ENCODE results near the gene FKTN.

FKTN gene

DNA sequence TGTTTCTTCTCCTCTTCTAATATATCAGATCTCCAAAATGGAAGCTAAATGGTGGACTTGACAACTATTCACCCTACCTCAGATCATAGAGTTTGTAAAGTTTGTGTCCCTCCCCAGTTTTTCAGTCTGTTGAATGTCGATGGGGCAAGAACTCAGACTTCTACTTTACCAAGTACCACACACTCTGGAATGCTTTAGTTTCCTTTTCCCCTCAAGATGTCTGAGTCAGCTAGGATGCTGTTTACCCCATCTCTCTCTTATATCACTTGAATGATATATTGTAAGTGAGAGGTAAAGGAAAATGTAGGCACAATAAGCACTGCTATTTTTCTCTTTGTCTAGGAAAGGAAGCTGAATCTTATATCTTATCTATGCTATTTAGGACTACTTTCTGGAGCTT is 78.4 kb downstream of the FKTN start:
- TF ChIP-seq EZH2 (optimal IDR thresholded peaks at IDR 0.05; ENCODE audit: low read depth, low read length) (no peak), EZH2phosphoT487 (IDR thresholded peaks at IDR 0.05; ENCODE audit: low read length) (no peak)
- TF ChIP-seq, protein P1, sequence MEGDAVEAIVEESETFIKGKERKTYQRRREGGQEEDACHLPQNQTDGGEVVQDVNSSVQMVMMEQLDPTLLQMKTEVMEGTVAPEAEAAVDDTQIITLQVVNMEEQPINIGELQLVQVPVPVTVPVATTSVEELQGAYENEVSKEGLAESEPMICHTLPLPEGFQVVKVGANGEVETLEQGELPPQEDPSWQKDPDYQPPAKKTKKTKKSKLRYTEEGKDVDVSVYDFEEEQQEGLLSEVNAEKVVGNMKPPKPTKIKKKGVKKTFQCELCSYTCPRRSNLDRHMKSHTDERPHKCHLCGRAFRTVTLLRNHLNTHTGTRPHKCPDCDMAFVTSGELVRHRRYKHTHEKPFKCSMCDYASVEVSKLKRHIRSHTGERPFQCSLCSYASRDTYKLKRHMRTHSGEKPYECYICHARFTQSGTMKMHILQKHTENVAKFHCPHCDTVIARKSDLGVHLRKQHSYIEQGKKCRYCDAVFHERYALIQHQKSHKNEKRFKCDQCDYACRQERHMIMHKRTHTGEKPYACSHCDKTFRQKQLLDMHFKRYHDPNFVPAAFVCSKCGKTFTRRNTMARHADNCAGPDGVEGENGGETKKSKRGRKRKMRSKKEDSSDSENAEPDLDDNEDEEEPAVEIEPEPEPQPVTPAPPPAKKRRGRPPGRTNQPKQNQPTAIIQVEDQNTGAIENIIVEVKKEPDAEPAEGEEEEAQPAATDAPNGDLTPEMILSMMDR (IDR thresholded peaks at IDR 0.05; ENCODE audit: low read length): no peak
- DNase-seq: no peak
- no peak overlapping the region for H2AFZ ChIP-seq (ENCODE audit: low read length)

GRCh38 chr9:105637787-105638395 is 80.0 kb downstream of the FKTN start:
- H3K4me2 ChIP-seq (ENCODE audit: low read depth, low read length): no peak overlapping the region
- no peaks in the 10 kb centered on the region for H3K4me1 ChIP-seq (ENCODE audit: low read length)
- H2AFZ ChIP-seq (ENCODE audit: low read length): no peak overlapping the region
- H3K36me3 ChIP-seq (replicated peaks; ENCODE audit: insufficient read depth, low read length): no peaks in the 10 kb centered on the region
- DNase-seq: peak; percentile 10
- H3F3A ChIP-seq (ENCODE audit: insufficient read depth, low read length): no peaks in the 10 kb centered on the region
- no peaks in the 10 kb centered on the region for H3K79me2 ChIP-seq (ENCODE audit: low read length)
- H3K9ac ChIP-seq (ENCODE audit: low read length): no peak overlapping the region
- no peak overlapping the region for H3K4me3 ChIP-seq (ENCODE audit: low read length)
- TF ChIP-seq, protein P1 (IDR thresholded peaks at IDR 0.05; ENCODE audit: low read length): peak; percentile 47
- TF ChIP-seq EZH2phosphoT487 (IDR thresholded peaks at IDR 0.05; ENCODE audit: low read length): no peak
- H3K27me3 ChIP-seq (replicated peaks; ENCODE audit: insufficient read depth, low read length): no peaks in the 10 kb centered on the region
- no peak overlapping the region for H3K27ac ChIP-seq (ENCODE audit: low read length)
- H3K9me3 ChIP-seq (replicated peaks; ENCODE audit: insufficient read depth, low read length): no peaks in the 10 kb centered on the region
- no peaks in the 10 kb centered on the region for H3K9me2 ChIP-seq (replicated peaks; ENCODE audit: insufficient read depth, low read length)
- no peaks in the 10 kb centered on the region for H4K20me1 ChIP-seq (ENCODE audit: insufficient read depth, low read length)

More for the DNA sequence above, 78.4 kb downstream of the FKTN start:
- Histone ChIP-seq H3K4me2 (ENCODE audit: low read depth, low read length) (no peak overlapping the region), H3K9ac (ENCODE audit: low read length) (no peak overlapping the region), H3K4me3 (ENCODE audit: low read length) (no peak overlapping the region), H3K4me1 (ENCODE audit: low read length) (no peaks in the 10 kb centered on the region), H3F3A (ENCODE audit: insufficient read depth, low read length) (no peaks in the 10 kb centered on the region), H3K36me3 (replicated peaks; ENCODE audit: insufficient read depth, low read length) (no peaks in the 10 kb centered on the region), H3K9me3 (replicated peaks; ENCODE audit: insufficient read depth, low read length) (no peaks in the 10 kb centered on the region), H3K27me3 (replicated peaks; ENCODE audit: insufficient read depth, low read length) (no peaks in the 10 kb centered on the region), H3K9me2 (replicated peaks; ENCODE audit: insufficient read depth, low read length) (no peaks in the 10 kb centered on the region), H3K27ac (ENCODE audit: low read length) (no peak overlapping the region), H4K20me1 (ENCODE audit: insufficient read depth, low read length) (no peaks in the 10 kb centered on the region), H3K79me2 (ENCODE audit: low read length) (no peaks in the 10 kb centered on the region)

GRCh38 chr9:105639936-105640335 is 82.0 kb downstream of the FKTN start:
- no peak overlapping the region for H2AFZ ChIP-seq (ENCODE audit: low read length)
- H3K4me2 ChIP-seq (ENCODE audit: low read depth, low read length): no peak overlapping the region
- H3K9ac ChIP-seq (ENCODE audit: low read length): no peak overlapping the region
- TF ChIP-seq EZH2phosphoT487 (IDR thresholded peaks at IDR 0.05; ENCODE audit: low read length) (no peak), EZH2 (optimal IDR thresholded peaks at IDR 0.05; ENCODE audit: low read depth, low read length) (no peak)
- TF ChIP-seq, protein P1 (IDR thresholded peaks at IDR 0.05; ENCODE audit: low read length): no peak
- H3K27ac ChIP-seq (ENCODE audit: low read length): no peak overlapping the region
- no peaks in the 10 kb centered on the region for H3K9me3 ChIP-seq (replicated peaks; ENCODE audit: insufficient read depth, low read length)
- H3K4me1 ChIP-seq (ENCODE audit: low read length): no peaks in the 10 kb centered on the region
- no peaks in the 10 kb centered on the region for H3K36me3 ChIP-seq (replicated peaks; ENCODE audit: insufficient read depth, low read length)
- H4K20me1 ChIP-seq (ENCODE audit: insufficient read depth, low read length): no peaks in the 10 kb centered on the region
- H3K4me3 ChIP-seq (ENCODE audit: low read length): no peak overlapping the region
- H3K27me3 ChIP-seq (replicated peaks; ENCODE audit: insufficient read depth, low read length): no peaks in the 10 kb centered on the region
- H3K9me2 ChIP-seq (replicated peaks; ENCODE audit: insufficient read depth, low read length): no peaks in the 10 kb centered on the region
- no peaks in the 10 kb centered on the region for H3F3A ChIP-seq (ENCODE audit: insufficient read depth, low read length)
- H3K79me2 ChIP-seq (ENCODE audit: low read length): no peaks in the 10 kb centered on the region
- DNase-seq: no peak

Data from MM.1S (cell line).